Mesodermal cell (in vitro differentiated cells): ENCODE data around the gene CAMKK2.

Source experiments
- H3K27ac ChIP-seq: 2 replicates; pipeline ENCODE4 v1.7.0; 2013; ENCODE audit warnings: mild to moderate bottlenecking, low read depth, low read length, moderate library complexity; ENCODE audit not compliant: severe bottlenecking
- H3K36me3 ChIP-seq: 2 replicates; pipeline ENCODE4 v1.7.1; 2013; ENCODE audit warnings: mild to moderate bottlenecking, low read length, moderate library complexity; ENCODE audit not compliant: control insufficient read depth, insufficient read depth
- H3K4me1 ChIP-seq: one replicate; pipeline ENCODE4 v1.7.1; 2013; ENCODE audit warnings: mild to moderate bottlenecking, low read length; ENCODE audit not compliant: insufficient read depth, control insufficient read depth, poor library complexity, severe bottlenecking
- H3K4me3 ChIP-seq: 2 replicates; pipeline ENCODE4 v1.7.0; 2013; ENCODE audit warnings: low read length, control low read depth, mild to moderate bottlenecking; ENCODE audit not compliant: insufficient read depth, poor library complexity, severe bottlenecking; ENCODE audit errors: extremely low read depth
- H3K9me3 ChIP-seq: 2 replicates; pipeline ENCODE4 v1.7.1; 2013; ENCODE audit warnings: mild to moderate bottlenecking, low read length, moderate library complexity; ENCODE audit not compliant: control insufficient read depth
- WGBS, 2 experiments: methylation state at CpG; one replicate each; pipeline ENCODE4 v1.1.5; 2013; ENCODE audit warnings: missing lambda C conversion rate in 2 of 2; ENCODE audit not compliant: insufficient coverage in 2 of 2; 5-methylcytosine and 5-hydroxymethylcytosine counted together

The CAMKK2 gene

GRCh38 chr12:121222847-121223246 is 73.7 kb downstream of the CAMKK2 start:
- no peaks in the 10 kb centered on the region for H3K4me1 ChIP-seq
- no peak overlapping the region for H3K27ac ChIP-seq
- WGBS, 2 experiments: 92 to 95% methylated on average over 8 to 9 of the region's 10 CpGs
- no peak overlapping the region for H3K4me3 ChIP-seq
- peaks cover 34% of the 10 kb centered on the region for H3K36me3 ChIP-seq
- no peaks in the 10 kb centered on the region for H3K9me3 ChIP-seq

GRCh38 chr12:121219353-121219986 is 77.0 kb downstream of the CAMKK2 start:
- H3K4me1 ChIP-seq: peaks cover 7% of the 10 kb centered on the region
- 94 to 100% methylated on average over 3 of the region's 3 CpGs for WGBS, 2 experiments
- H3K9me3 ChIP-seq: no peaks in the 10 kb centered on the region
- peaks cover 39% of the 10 kb centered on the region for H3K36me3 ChIP-seq
- no peak overlapping the region for H3K27ac ChIP-seq
- H3K4me3 ChIP-seq: no peak overlapping the region

GRCh38 chr12:121218588-121219352 is 77.7 kb downstream of the CAMKK2 start:
- 90 to 91% methylated on average over 14 to 16 of the region's 18 CpGs for WGBS, 2 experiments
- H3K4me1 ChIP-seq: peaks cover 10% of the 10 kb centered on the region
- no peak overlapping the region for H3K27ac ChIP-seq
- peaks cover 33% of the 10 kb centered on the region for H3K36me3 ChIP-seq
- H3K9me3 ChIP-seq: no peaks in the 10 kb centered on the region
- H3K4me3 ChIP-seq: no peak overlapping the region

GRCh38 chr12:121217761-121218160 is 78.7 kb downstream of the CAMKK2 start:
- Histone ChIP-seq H3K36me3 (peaks cover 32% of the 10 kb centered on the region), H3K9me3 (no peaks in the 10 kb centered on the region), H3K4me3 (no peak overlapping the region), H3K27ac (no peak overlapping the region), H3K4me1 (peaks cover 10% of the 10 kb centered on the region)
- WGBS, 2 experiments: 99 to 100% methylated on average over 4 to 5 of the region's 5 CpGs

- no peaks in the 10 kb centered on the region for H3K9me3 ChIP-seq
- 85 to 93% methylated on average over 8 of the region's 8 CpGs for WGBS, 2 experiments
- no peak overlapping the region for H3K27ac ChIP-seq
- peaks cover 10% of the 10 kb centered on the region for H3K4me1 ChIP-seq
- H3K4me3 ChIP-seq: no peak overlapping the region
- peaks cover 29% of the 10 kb centered on the region for H3K36me3 ChIP-seq
Measured at GRCh38 chr12:121217063-121217462, 79.4 kb downstream of the CAMKK2 start.

GRCh38 chr12:121216102-121216501 is 80.4 kb downstream of the CAMKK2 start:
- WGBS, 2 experiments: 100% methylated on average over 1 to 2 of the region's 4 CpGs
- peaks cover 29% of the 10 kb centered on the region for H3K36me3 ChIP-seq
- no peak overlapping the region for H3K4me3 ChIP-seq
- H3K4me1 ChIP-seq: peaks cover 10% of the 10 kb centered on the region
- no peaks in the 10 kb centered on the region for H3K9me3 ChIP-seq
- no peak overlapping the region for H3K27ac ChIP-seq

GRCh38 chr12:121214855-121215745 is 81.4 kb downstream of the CAMKK2 start:
- peaks cover 10% of the 10 kb centered on the region for H3K4me1 ChIP-seq
- no peaks in the 10 kb centered on the region for H3K9me3 ChIP-seq
- WGBS, 2 experiments: 95% methylated on average over 7 to 9 of the region's 14 CpGs
- H3K27ac ChIP-seq: peak overlapping the region; percentile 65
- H3K36me3 ChIP-seq: peaks cover 29% of the 10 kb centered on the region
- no peak overlapping the region for H3K4me3 ChIP-seq

- Histone ChIP-seq H3K9me3 (no peaks in the 10 kb centered on the region), H3K4me1 (peaks cover 10% of the 10 kb centered on the region), H3K36me3 (peaks cover 29% of the 10 kb centered on the region), H3K27ac (peak overlapping the region; percentile 65), H3K4me3 (no peak overlapping the region)
- 94 to 96% methylated on average over 8 of the region's 11 CpGs for WGBS, 2 experiments
Measured at GRCh38 chr12:121214166-121214777, 82.2 kb downstream of the CAMKK2 start.

GRCh38 chr12:121212875-121213274 is 83.6 kb downstream of the CAMKK2 start:
- no peak overlapping the region for H3K27ac ChIP-seq
- no peak overlapping the region for H3K4me3 ChIP-seq
- no peaks in the 10 kb centered on the region for H3K9me3 ChIP-seq
- peaks cover 10% of the 10 kb centered on the region for H3K4me1 ChIP-seq
- H3K36me3 ChIP-seq: peaks cover 20% of the 10 kb centered on the region
- 93 to 96% methylated on average over 3 to 4 of the region's 5 CpGs for WGBS, 2 experiments
